Lung (tissue), 12 donors: ENCODE results near the gene ANP32A. TPM values are rescaled to one million over a fixed set of nuclear protein-coding genes. Genes with fewer than 3 reads are reported as not detected.

Experiments used
- ATAC-seq: fragments of 200-7000 bp; cut with Tn5 transposase; one replicate; pipeline ENCODE4 v1.9.1; 2020; ENCODE audit warnings: moderate number of reproducible peaks; ENCODE audit not compliant: insufficient read depth, low FRiP score
- DNase-seq, 3 donors: peaks; one replicate each; pipeline ENCODE4 v3.0.0-alpha.2; 2013 to 2017
- H3K27ac ChIP-seq, 2 donors: one replicate each; pipeline ENCODE4 v1.5.1; 2013; ENCODE audit warnings: mild to moderate bottlenecking in 2 of 2, moderate library complexity in 2 of 2, control low read depth in 1 of 2, inconsistent platforms in 1 of 2, low read depth in 1 of 2, low read length in 1 of 2
- H3K27me3 ChIP-seq, 3 donors: one replicate each; pipeline ENCODE4 v1.5.1; 2013; ENCODE audit warnings: low read length in 2 of 3; ENCODE audit not compliant: control insufficient read depth in 3 of 3, insufficient read depth in 3 of 3
- H3K36me3 ChIP-seq, 4 donors: one replicate each; pipeline ENCODE4 v1.5.1; 2013; ENCODE audit warnings: low read length in 4 of 4, mild to moderate bottlenecking in 1 of 4, moderate library complexity in 1 of 4; ENCODE audit not compliant: control insufficient read depth in 4 of 4, insufficient read depth in 4 of 4
- H3K4me1 ChIP-seq, 5 donors: one replicate each; pipeline ENCODE4 v1.5.1; 2013; ENCODE audit warnings: low read length in 5 of 5, mild to moderate bottlenecking in 2 of 5, moderate library complexity in 1 of 5; ENCODE audit not compliant: control insufficient read depth in 5 of 5, insufficient read depth in 5 of 5
- H3K4me3 ChIP-seq: one replicate; pipeline ENCODE4 v1.5.1; 2013; ENCODE audit warnings: mild to moderate bottlenecking, control low read depth, moderate library complexity
- H3K9ac ChIP-seq, 2 donors: one replicate each; pipeline ENCODE4 v1.5.1; 2013; ENCODE audit warnings: low read length in 2 of 2, control low read depth in 1 of 2; ENCODE audit not compliant: insufficient read depth in 1 of 2
- H3K9me3 ChIP-seq, 4 donors: one replicate each; pipeline ENCODE4 v1.5.1; 2013; ENCODE audit warnings: low read length in 3 of 4, mild to moderate bottlenecking in 1 of 4, moderate library complexity in 1 of 4; ENCODE audit not compliant: control insufficient read depth in 4 of 4, insufficient read depth in 3 of 4
- CTCF ChIP-seq: IDR thresholded peaks from 2 replicates; pipeline ENCODE4 v1.5.1; 2012; ENCODE audit warnings: mild to moderate bottlenecking; ENCODE audit errors: control extremely low read depth, extremely low read depth
- WGBS, 2 donors: extraction: QIAGEN DNeasy Blood & Tissue Kit; methylation state at CpG; one replicate each; pipeline ENCODE4 v1.1.7; 2013; 5-methylcytosine and 5-hydroxymethylcytosine counted together
- polyA plus RNA-seq, 2 donors: library from polyadenylated mRNA; stranded (reverse); fragments of 200-250 nt; gene quantifications; one replicate each; pipeline ENCODE4 v1.2.1, GENCODE V29; 2013
- total RNA-seq, 2 donors: library from RNA; depleted of rRNA in 1 of 2; stranded (reverse); fragments of >200 nt in 1 of 2; gene quantifications; one replicate each; pipeline ENCODE4 v1.2.1, GENCODE V29; 2014 to 2021
- donor health status: control.
- donor health status: control.
- donor health status: Bipolar disorder and iron deficiency.
- donor health status: healthy.
- donor health status: DM: yes; HTN: yes; CAD: no.

Gene ANP32A
- total and polyA plus RNA-seq, 4 donors: 105 to 197 (median 113) TPM

- no peak for DNase-seq
- Histone ChIP-seq H3K36me3 (peaks cover 0 to 6% (median under 1%) of the 10 kb centered on the region in 4 donors), H3K9me3 (no peaks in the 10 kb centered on the region), H3K4me1 (peaks cover 16 to 60% (median 50%) of the 10 kb centered on the region in 5 donors), H3K27me3 (no peaks in the 10 kb centered on the region), H3K4me3 (no peak overlapping the region), H3K27ac (no peak overlapping the region), H3K9ac (no peak overlapping the region)
- no peak for ATAC-seq
- TF ChIP-seq CTCF: no peak
- 49 to 70% methylated on average over 5 of the region's 5 CpGs for whole genome bisulfite sequencing, 2 donors
Measured at GRCh38 chr15:68808770-68809169, 11.9 kb downstream of the ANP32A start.

GRCh38 chr15:68808091-68808490 is 12.6 kb downstream of the ANP32A start:
- H3K27me3 ChIP-seq: no peaks in the 10 kb centered on the region
- TF ChIP-seq CTCF: no peak
- H3K36me3 ChIP-seq: peaks cover 0 to 6% (median under 1%) of the 10 kb centered on the region in 4 donors
- no peak overlapping the region for H3K27ac ChIP-seq
- no peak for ATAC-seq
- H3K4me1 ChIP-seq: peaks cover 15 to 54% (median 44%) of the 10 kb centered on the region in 5 donors
- DNase-seq: no peak
- H3K4me3 ChIP-seq: no peak overlapping the region
- H3K9me3 ChIP-seq: no peaks in the 10 kb centered on the region
- 25 to 41% methylated on average over 2 of the region's 2 CpGs for WGBS, 2 donors
- H3K9ac ChIP-seq: no peak overlapping the region

GRCh38 chr15:68807249-68807648 is 13.4 kb downstream of the ANP32A start:
- TF ChIP-seq CTCF: no peak
- Histone ChIP-seq H3K9me3 (no peaks in the 10 kb centered on the region), H3K9ac (peak overlapping the region in 1 of 2 donors; percentile 47), H3K4me3 (no peak overlapping the region), H3K4me1 (peaks cover 9 to 46% (median 36%) of the 10 kb centered on the region in 5 donors), H3K27ac (no peak overlapping the region), H3K36me3 (peaks cover 0 to 6% (median under 1%) of the 10 kb centered on the region in 4 donors), H3K27me3 (no peaks in the 10 kb centered on the region)
- ATAC-seq: no peak
- 66 to 79% methylated on average over 11 of the region's 11 CpGs for WGBS, 2 donors
- no peak for DNase-seq
